Prostate gland (tissue), 2 donors: ENCODE results near the gene SGPL1. TPM values are rescaled to one million over a fixed set of nuclear protein-coding genes. Genes with fewer than 3 reads are reported as not detected.
A peak's percentile ranks its signal among the peaks of the same experiment; 100 is the strongest.

Experiments
- DNase-seq: peaks from one replicate; pipeline ENCODE4 v3.0.0-alpha.2; 2019; ENCODE audit warnings: low spot score
- H3K27ac ChIP-seq, 2 donors: fragments of 200-600 bp; sonication (generic); 2 replicates each; pipeline ENCODE4 v1.5.1; 2017 to 2019
- H3K27me3 ChIP-seq: fragments of 200-600 bp; sonication (generic); replicated peaks from 2 replicates; pipeline ENCODE4 v1.5.1; 2019; ENCODE audit not compliant: insufficient read depth
- H3K36me3 ChIP-seq, 2 donors: fragments of 200-600 bp; sonication (generic); 1 replicate in 1 of 2; 2 replicates in 1 of 2; pipeline versions ENCODE4 v1.5.1 to v1.8.1; 2017 to 2019
- H3K4me1 ChIP-seq: fragments of 200-600 bp; sonication (generic); replicated peaks from 2 replicates; pipeline ENCODE4 v1.5.1; 2019
- H3K4me3 ChIP-seq, 2 donors: fragments of 200-600 bp; sonication (generic); 2 replicates each; pipeline ENCODE4 v1.5.1; 2017 to 2019
- H3K9me3 ChIP-seq: fragments of 200-600 bp; sonication (generic); 2 replicates; pipeline ENCODE4 v1.5.1; 2017
- POLR2A ChIP-seq: fragments of 450-650 bp; IDR thresholded peaks from one replicate; pipeline ENCODE4 v1.6.1; 2016; ENCODE audit warnings: antibody characterized with exemption, mild to moderate bottlenecking
- POLR2AphosphoS5 ChIP-seq: sonication (generic); formaldehyde crosslinking; IDR thresholded peaks from one replicate; pipeline ENCODE4 v1.6.1; 2017; ENCODE audit warnings: antibody characterized with exemption
- WGBS: methylation state at CpG from one replicate; pipeline ENCODE4 v1.1.5; 2018; 5-methylcytosine and 5-hydroxymethylcytosine counted together
- intact Hi-C: fragments of 100-400 bp; cut with DNase I; formaldehyde crosslinking; loops from one replicate; pipeline ENCODE4 v1.14.2; 2022
- total RNA-seq, 2 donors: library from RNA; depleted of rRNA; stranded (reverse); fragments of >200 nt; gene quantifications; one replicate each; pipeline ENCODE4 v1.1.0, GENCODE V29; 2016
- TF ChIP-seq, protein P1 (sequence below), 4 experiments: fragments of 200-600 bp in 2 of 4; fragments of 450-650 bp in 2 of 4; sonication (generic) in 2 of 4; IDR thresholded peaks; 1 replicate in 3 of 4; 2 replicates in 1 of 4; pipeline ENCODE4 v1.5.1; 2016 to 2019; ENCODE audit warnings: antibody characterized with exemption in 4 of 4, mild to moderate bottlenecking in 2 of 4, moderate library complexity in 2 of 4

SGPL1 gene
- total RNA-seq, 2 donors from 2014 or later: 52.6 to 64.4 TPM

DNA sequence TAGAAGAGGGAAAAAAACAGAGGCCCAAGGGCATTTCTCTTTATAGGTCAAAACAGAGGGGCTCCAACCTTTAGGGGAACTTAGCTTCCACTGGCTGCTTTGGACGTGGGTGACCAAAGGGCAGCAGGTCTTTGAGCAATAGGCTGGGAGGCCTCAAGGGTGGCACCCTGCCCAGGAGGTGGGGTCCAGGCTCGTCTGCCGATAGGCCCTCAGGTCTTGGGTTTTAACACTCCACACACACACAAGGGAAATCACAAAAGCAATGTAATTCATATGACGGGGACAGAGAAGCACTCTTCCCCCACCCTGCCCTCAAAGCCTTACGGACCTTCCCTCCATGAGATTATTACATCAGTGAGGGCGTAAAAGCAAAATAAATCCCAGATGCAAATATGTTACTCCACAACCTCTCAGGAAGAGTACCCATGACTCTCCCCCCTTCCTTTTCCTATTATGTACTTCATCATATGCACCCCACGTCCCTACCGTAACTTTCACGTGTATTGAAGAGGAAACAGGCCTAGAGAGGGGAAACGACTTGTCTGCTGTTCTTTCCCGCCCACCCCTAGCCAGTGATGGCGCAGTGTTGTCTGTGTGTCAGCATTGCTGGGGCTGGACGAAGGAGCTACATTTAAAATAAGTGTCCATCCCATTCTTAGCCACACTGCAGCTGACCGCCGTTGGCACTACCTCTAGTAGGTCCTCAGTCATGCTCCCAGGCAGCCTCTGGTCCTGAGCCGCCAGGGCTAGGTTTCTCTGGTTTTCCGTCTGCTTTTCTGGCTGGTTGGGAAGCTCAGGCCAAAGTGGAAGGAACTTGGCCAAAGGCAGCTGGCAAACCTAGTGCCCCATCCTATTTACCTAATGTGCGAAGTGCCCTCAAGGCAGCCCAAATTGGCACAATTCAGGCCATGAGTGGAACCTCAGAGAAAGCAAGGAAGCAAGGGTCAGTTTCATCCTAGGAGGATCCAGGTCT is 70.5 kb downstream of the SGPL1 start:
- H3K4me1 ChIP-seq: no peaks in the 10 kb centered on the region
- WGBS: 79% methylated on average over 18 of the region's 18 CpGs
- no peaks in the 10 kb centered on the region for H3K36me3 ChIP-seq
- H3K27me3 ChIP-seq: no peaks in the 10 kb centered on the region
- no peak for DNase-seq
- intact Hi-C loops: no loop called here
- no peaks in the 10 kb centered on the region for H3K9me3 ChIP-seq
- H3K27ac ChIP-seq: no peak overlapping the region
- H3K4me3 ChIP-seq: no peak overlapping the region
- TF ChIP-seq POLR2A: no peak
- TF ChIP-seq POLR2AphosphoS5: no peak

DNA sequence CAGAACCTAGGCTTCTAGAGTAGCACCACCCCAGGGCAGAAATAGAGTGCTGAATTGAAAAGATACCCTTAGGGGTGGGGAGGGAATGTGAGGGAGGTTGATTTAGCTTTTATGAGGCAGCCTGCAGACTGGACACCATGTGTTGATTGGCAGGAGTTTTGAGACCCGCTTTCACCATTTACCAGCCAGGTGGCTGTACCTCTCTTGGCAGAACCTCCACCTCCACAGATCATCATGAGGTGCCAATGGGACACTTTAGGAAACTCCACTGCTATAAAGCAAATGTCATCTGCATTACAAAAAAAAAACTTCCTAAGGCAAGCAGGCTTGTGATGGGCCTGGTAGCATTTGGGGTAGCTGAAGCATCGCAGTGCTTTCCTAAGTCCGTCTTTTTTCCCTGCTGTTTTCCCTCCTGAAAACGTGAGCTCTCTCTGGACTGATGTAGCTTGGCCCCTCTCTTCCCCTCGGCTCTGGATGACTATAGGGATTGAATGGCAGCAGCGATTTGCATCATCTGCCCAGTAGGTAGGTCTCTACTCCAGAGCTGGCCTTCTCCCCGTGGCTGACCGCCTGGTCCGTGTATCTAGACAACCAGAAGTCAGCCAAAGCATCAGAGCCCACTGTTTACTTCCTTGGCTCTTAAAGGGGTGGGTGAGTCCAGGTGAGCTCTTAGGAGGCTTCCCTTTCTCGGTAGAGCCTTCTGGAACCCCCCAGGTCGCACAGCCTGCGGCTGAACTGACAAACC is 71.3 kb downstream of the SGPL1 start:
- peak overlapping the region; percentile 89 to 96 for H3K27ac ChIP-seq
- no peaks in the 10 kb centered on the region for H3K4me1 ChIP-seq
- no peaks in the 10 kb centered on the region for H3K36me3 ChIP-seq
- H3K27me3 ChIP-seq: no peaks in the 10 kb centered on the region
- peak overlapping the region; percentile 76 to 92 for H3K4me3 ChIP-seq
- no peaks in the 10 kb centered on the region for H3K9me3 ChIP-seq
- TF ChIP-seq POLR2A (no peak), POLR2AphosphoS5 (no peak)
- TF ChIP-seq, protein P1, sequence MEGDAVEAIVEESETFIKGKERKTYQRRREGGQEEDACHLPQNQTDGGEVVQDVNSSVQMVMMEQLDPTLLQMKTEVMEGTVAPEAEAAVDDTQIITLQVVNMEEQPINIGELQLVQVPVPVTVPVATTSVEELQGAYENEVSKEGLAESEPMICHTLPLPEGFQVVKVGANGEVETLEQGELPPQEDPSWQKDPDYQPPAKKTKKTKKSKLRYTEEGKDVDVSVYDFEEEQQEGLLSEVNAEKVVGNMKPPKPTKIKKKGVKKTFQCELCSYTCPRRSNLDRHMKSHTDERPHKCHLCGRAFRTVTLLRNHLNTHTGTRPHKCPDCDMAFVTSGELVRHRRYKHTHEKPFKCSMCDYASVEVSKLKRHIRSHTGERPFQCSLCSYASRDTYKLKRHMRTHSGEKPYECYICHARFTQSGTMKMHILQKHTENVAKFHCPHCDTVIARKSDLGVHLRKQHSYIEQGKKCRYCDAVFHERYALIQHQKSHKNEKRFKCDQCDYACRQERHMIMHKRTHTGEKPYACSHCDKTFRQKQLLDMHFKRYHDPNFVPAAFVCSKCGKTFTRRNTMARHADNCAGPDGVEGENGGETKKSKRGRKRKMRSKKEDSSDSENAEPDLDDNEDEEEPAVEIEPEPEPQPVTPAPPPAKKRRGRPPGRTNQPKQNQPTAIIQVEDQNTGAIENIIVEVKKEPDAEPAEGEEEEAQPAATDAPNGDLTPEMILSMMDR (IDR thresholded peaks at IDR 0.05): no peak
- intact Hi-C loops: no loop called here
- DNase-seq: no peak
- 60% methylated on average over 12 of the region's 12 CpGs for WGBS

DNA sequence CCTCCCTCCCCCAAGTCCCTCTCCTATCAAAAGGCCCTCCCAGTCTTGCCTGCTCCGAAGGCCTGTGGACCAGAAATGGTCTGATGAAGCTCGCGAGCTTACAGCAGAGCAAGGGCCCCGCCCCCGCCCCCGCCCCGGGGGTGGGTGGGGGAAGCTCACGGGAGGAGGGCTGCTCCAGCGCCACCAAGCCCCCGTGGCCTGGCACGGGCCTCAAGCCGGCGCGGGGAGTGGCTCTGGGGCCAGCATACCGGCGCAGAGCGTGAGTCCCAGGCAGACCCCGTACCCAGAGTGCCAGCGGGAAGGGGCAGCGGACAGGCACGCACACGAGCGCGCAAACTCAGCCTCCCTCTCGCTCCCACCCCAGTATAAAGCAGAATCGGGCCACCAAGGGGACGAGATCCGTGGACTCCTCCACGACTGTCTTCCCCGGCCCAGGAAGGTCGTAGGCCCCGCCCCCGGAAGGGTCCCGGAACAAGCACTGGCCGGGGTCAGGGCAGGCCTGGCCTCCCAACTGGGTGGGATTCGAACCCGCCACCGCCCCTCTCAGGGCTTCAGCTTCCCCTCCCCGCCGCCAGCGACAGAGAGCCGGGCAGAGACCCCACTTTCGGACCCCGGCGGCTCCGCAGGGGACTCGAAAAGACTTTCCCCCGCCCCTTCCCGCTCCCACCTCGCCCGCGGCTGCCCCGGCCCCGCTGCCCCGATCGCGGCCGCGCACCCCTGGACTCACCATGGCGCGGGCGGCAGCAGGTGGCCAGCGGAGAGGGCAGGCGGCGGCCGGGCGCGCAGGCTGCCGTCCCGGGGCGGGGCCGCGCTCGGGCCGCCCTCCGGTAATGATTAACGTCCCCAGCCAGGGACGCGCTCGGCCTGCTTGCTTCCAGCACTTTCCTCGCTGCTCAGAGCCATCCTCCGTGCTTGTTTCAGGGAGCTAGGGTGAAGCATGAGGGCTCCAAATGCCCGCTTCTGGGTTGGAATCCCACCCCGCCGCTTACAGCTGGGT is 72.4 kb downstream of the SGPL1 start, which contains the start of gene PCBD1:
Gene PCBD1, minus strand, starts transcription at position 762 of the 997 bp plus-strand sequence. Its CDS starts 32 bp downstream, at position 730.
- intact Hi-C loops: no loop called here
- Histone ChIP-seq H3K4me3 (peak within 1 kb of the TSS; percentile 76 to 92), H3K36me3 (no peaks in the 10 kb centered on the region), H3K4me1 (no peaks in the 10 kb centered on the region), H3K9me3 (no peaks in the 10 kb centered on the region), H3K27me3 (no peaks in the 10 kb centered on the region), H3K27ac (peak within 1 kb of the TSS; percentile 89 to 96)
- peak; percentile 56 for TF ChIP-seq POLR2A
- TF ChIP-seq, protein P1 (IDR thresholded peaks at IDR 0.05): no peak
- peak; percentile 49 for TF ChIP-seq POLR2AphosphoS5
- WGBS: 1% methylated on average over 76 of the region's 85 CpGs
- peak; percentile 74 for DNase-seq

DNA sequence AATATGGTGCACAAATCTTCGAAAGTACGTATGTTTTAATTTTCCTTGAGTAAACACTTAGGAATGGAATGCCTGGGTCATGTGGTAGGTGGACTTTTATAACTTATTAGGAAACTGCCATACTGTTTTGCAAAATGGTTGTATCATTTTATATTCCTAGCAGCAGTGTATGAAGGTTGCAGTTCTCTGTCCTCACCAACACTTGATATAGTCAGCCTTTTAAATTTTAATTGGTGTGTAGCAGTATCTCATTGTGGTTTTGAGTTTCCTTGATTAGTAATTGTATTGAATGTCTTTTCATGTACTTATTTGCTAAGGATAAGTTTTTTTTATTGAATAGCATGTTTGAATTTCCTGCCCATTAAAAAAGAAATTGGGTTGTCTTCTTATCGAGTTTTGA is 73.5 kb downstream of the SGPL1 start:
- Histone ChIP-seq H3K4me3 (no peak overlapping the region), H3K27me3 (no peaks in the 10 kb centered on the region), H3K36me3 (no peaks in the 10 kb centered on the region), H3K9me3 (no peaks in the 10 kb centered on the region), H3K27ac (no peak overlapping the region), H3K4me1 (no peaks in the 10 kb centered on the region)
- no peak for TF ChIP-seq POLR2AphosphoS5
- DNase-seq: no peak
- intact Hi-C loops: no loop called here
- WGBS: 58% methylated on average over 3 of the region's 3 CpGs

DNA sequence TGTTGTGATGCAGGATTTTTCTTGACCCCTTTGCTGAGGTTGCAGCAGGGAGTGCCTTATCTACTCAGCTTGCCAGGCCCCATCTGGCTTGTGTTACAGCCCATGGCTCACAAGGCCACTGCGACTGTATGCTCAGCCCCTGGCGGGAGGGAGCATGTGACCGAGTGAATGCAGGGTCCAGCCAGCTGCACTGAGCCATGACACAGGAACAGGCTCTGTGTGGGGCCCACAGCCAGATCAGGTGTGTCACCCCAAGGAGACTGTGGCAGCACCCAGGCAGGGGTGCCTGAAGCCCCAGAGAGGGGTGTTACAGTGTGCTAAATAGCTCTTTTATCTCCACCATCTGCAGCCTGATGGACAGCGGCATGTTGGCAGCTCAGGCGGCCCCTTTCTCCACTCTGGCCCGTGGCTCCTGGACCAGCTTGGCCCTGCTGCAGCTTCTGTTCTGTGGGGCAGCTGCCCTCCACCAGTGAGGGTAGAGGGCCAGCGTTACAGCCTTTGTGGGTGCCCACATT is 75.2 kb downstream of the SGPL1 start:
- Histone ChIP-seq H3K27me3 (no peaks in the 10 kb centered on the region), H3K36me3 (no peaks in the 10 kb centered on the region), H3K4me3 (no peak overlapping the region), H3K27ac (no peak overlapping the region), H3K4me1 (no peaks in the 10 kb centered on the region), H3K9me3 (no peaks in the 10 kb centered on the region)
- TF ChIP-seq POLR2AphosphoS5 (no peak), POLR2A (no peak)
- TF ChIP-seq, protein P1 (IDR thresholded peaks at IDR 0.05): no peak
- whole genome bisulfite sequencing: 78% methylated on average over 7 of the region's 7 CpGs
- DNase-seq: no peak
- intact Hi-C loops: no loop called here
